ENCODE data around the gene FAM151A. TPM values are rescaled to one million over a fixed set of nuclear protein-coding genes. Genes with fewer than 3 reads are reported as not detected.

FAM151A gene
- polyA plus RNA-seq, 3 donors from 2014 or later: not detected

DNA sequence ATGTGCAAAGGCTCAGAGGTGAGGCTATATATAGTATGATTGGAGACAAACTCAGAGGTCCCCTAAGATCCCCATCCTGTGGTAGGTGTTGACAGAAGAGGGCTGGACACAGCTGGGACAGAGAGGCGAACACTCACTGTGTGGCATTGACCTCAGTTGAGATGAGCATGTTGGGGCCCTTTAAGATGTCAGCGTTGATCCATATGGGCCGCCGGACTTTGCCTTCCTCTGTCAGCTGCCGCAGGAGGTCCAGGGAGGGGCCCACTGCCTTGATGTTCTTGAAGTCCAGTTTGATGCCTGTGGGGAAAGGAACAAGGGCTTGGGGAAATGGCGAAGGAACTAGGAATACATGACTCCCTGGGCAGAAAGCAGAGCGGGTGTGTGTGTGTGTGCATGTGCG lies 8.8 kb downstream of the FAM151A start:
- no peak for DNase-seq
- Mint-ChIP-seq H3K36me3 (no peaks in the 10 kb centered on the region), H3K4me1 (no peaks in the 10 kb centered on the region), H3K27ac (no peak overlapping the region), H3K27me3 (ENCODE audit: low read depth in 3 of 3) (peaks cover 0 to 8% (median 4%) of the 10 kb centered on the region in 3 donors), H3K4me3 (no peak overlapping the region), H3K9me3 (no peaks in the 10 kb centered on the region)

GRCh38 chr1:54614024-54614423 lies 9.3 kb downstream of the FAM151A start:
- Mint-ChIP-seq H3K36me3 (no peaks in the 10 kb centered on the region), H3K4me1 (no peaks in the 10 kb centered on the region), H3K9me3 (no peaks in the 10 kb centered on the region), H3K4me3 (no peak overlapping the region), H3K27me3 (ENCODE audit: low read depth in 3 of 3) (peaks cover 0 to 8% (median 4%) of the 10 kb centered on the region in 3 donors), H3K27ac (no peak overlapping the region)
- DNase-seq: no peak

DNA sequence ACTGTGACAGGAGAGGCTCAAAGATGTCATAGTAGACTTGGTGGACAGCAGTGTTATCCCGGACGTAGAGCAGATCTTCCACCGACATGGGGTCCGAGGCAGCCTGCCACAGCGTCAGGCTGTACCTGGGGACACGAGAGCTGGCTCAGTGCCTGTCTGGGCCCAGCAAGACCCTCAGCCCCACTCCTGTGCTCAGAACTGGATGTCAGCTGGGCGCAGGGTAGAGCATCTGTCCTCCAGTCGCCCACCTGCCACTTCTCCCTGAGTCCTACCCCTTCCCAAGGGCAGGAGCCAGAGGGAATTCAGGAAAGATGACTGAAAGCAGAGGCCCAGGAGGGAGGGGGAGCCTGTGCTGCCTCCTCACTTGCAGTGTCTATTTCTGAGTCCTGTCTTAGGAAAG lies 11.7 kb downstream of the FAM151A start:
- H3K27ac Mint-ChIP-seq: no peak overlapping the region
- no peaks in the 10 kb centered on the region for H3K4me1 Mint-ChIP-seq
- H3K36me3 Mint-ChIP-seq: no peaks in the 10 kb centered on the region
- no peaks in the 10 kb centered on the region for H3K9me3 Mint-ChIP-seq
- no peak overlapping the region for H3K4me3 Mint-ChIP-seq
- no peak for DNase-seq
- H3K27me3 Mint-ChIP-seq (ENCODE audit: low read depth in 3 of 3): peaks cover 0 to 5% (median 2%) of the 10 kb centered on the region in 3 donors

GRCh38 chr1:54610601-54611580 lies 12.4 kb downstream of the FAM151A start:
- H3K27me3 Mint-ChIP-seq (ENCODE audit: low read depth in 3 of 3): peaks cover 0 to 5% (median 2%) of the 10 kb centered on the region in 3 donors
- no peaks in the 10 kb centered on the region for H3K36me3 Mint-ChIP-seq
- H3K9me3 Mint-ChIP-seq: no peaks in the 10 kb centered on the region
- no peaks in the 10 kb centered on the region for H3K4me1 Mint-ChIP-seq
- DNase-seq: no peak
- no peak overlapping the region for H3K4me3 Mint-ChIP-seq
- no peak overlapping the region for H3K27ac Mint-ChIP-seq

GRCh38 chr1:54610048-54610447 lies 13.3 kb downstream of the FAM151A start:
- Mint-ChIP-seq H3K27ac (no peak overlapping the region), H3K4me3 (no peak overlapping the region), H3K36me3 (no peaks in the 10 kb centered on the region), H3K27me3 (ENCODE audit: low read depth in 3 of 3) (peaks cover 0 to 5% (median 2%) of the 10 kb centered on the region in 3 donors), H3K4me1 (peaks cover 0 to 2% of the 10 kb centered on the region in 2 donors), H3K9me3 (no peaks in the 10 kb centered on the region)
- no peak for DNase-seq

DNA sequence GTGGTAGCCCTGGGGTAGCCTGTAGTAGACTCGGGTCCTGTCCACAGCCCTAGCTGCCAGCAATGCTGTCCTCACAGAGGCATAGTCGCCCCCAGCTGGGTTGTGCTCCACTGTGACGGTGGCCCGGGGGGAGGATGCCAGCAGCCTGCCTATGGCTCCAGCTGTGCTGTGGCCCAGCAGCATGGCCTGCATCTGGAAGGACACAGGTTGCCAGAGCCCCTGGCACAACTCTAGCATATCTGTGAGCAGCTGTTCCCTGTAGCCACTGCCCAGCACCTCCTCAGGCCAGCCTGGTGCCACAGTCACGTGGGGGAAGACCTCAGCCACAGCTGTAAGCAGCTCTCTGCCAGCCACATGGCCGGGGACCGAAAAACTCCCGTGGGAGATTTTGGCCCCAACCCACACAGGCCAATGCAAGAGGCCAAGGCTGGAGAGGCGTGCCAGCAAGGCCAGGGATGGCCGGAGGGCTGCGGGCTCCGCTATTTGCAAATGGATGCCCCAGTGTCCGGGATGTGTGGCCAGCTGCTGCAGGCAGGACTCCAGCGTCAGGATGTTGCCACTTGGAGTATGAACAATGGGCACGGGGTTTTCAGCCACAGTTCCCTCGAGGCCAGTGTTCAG lies 13.9 kb downstream of the FAM151A start:
- no peaks in the 10 kb centered on the region for H3K9me3 Mint-ChIP-seq

GRCh38 chr1:54608566-54609230 lies 14.6 kb downstream of the FAM151A start:
- no peaks in the 10 kb centered on the region for H3K9me3 Mint-ChIP-seq
- no peaks in the 10 kb centered on the region for H3K36me3 Mint-ChIP-seq
- H3K27ac Mint-ChIP-seq: no peak overlapping the region
- H3K27me3 Mint-ChIP-seq (ENCODE audit: low read depth in 3 of 3): peaks cover 1 to 5% (median 2%) of the 10 kb centered on the region in 3 donors
- no peak for DNase-seq
- H3K4me1 Mint-ChIP-seq: peaks cover 9 to 10% of the 10 kb centered on the region in 2 donors
- no peak overlapping the region for H3K4me3 Mint-ChIP-seq

More for the DNA sequence above, 13.9 kb downstream of the FAM151A start:
- Mint-ChIP-seq H3K36me3 (no peaks in the 10 kb centered on the region), H3K27me3 (ENCODE audit: low read depth in 3 of 3) (peaks cover 1 to 5% (median 2%) of the 10 kb centered on the region in 3 donors), H3K4me1 (peaks cover 6 to 8% of the 10 kb centered on the region in 2 donors), H3K27ac (no peak overlapping the region), H3K4me3 (no peak overlapping the region)
- DNase-seq: no peak

DNA sequence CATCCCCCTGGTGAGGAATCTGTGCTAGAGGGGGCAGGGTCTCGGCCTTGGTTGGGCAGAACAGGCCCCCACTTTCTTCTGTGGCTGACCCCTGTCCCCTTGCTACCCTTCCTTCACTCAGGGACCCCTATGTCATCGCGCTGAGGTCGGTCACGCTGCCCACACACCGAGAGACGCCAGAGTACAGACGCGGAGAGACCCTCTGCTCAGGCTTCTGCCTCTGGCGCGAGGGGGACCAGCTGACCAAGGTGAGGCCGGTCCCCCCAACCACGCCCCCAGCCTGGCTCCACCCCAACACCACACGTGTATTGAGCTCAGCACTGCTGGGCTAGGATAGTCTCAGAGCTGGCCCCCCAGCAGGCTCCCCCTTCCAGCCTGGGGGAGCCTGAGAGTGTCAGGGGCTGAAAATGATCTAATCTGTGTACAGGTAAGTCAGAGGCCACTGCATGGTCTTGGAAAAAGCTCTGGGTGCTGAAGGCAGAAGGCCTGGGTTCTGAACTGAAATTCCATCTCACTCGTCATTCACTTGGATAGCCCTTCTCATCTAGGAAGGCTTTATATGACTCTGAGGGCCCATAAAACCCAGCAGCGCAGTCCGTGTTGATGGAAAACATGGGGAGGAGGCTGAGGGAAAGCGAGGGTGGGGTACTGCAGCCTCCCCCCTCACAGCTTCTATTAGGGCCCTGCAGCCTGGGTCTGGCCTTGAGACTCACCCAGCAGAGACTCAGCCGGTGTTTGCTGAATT lies 15.3 kb downstream of the FAM151A start:
- Mint-ChIP-seq H3K9me3 (no peaks in the 10 kb centered on the region), H3K36me3 (no peaks in the 10 kb centered on the region), H3K27ac (no peak overlapping the region), H3K4me1 (peaks cover 9 to 10% of the 10 kb centered on the region in 2 donors), H3K4me3 (no peak overlapping the region), H3K27me3 (ENCODE audit: low read depth in 3 of 3) (peaks cover 1 to 5% (median 2%) of the 10 kb centered on the region in 3 donors)
- DNase-seq: no peak

- no peak overlapping the region for H3K4me3 Mint-ChIP-seq
- no peaks in the 10 kb centered on the region for H3K9me3 Mint-ChIP-seq
- peaks cover 9 to 10% of the 10 kb centered on the region in 2 donors for H3K4me1 Mint-ChIP-seq
- no peak for DNase-seq
- no peaks in the 10 kb centered on the region for H3K36me3 Mint-ChIP-seq
- H3K27me3 Mint-ChIP-seq (ENCODE audit: low read depth in 3 of 3): peaks cover 1 to 5% (median 2%) of the 10 kb centered on the region in 3 donors
- H3K27ac Mint-ChIP-seq: no peak overlapping the region
These were observed 16.4 kb downstream of the FAM151A start for GRCh38 chr1:54606990-54607325.

DNA sequence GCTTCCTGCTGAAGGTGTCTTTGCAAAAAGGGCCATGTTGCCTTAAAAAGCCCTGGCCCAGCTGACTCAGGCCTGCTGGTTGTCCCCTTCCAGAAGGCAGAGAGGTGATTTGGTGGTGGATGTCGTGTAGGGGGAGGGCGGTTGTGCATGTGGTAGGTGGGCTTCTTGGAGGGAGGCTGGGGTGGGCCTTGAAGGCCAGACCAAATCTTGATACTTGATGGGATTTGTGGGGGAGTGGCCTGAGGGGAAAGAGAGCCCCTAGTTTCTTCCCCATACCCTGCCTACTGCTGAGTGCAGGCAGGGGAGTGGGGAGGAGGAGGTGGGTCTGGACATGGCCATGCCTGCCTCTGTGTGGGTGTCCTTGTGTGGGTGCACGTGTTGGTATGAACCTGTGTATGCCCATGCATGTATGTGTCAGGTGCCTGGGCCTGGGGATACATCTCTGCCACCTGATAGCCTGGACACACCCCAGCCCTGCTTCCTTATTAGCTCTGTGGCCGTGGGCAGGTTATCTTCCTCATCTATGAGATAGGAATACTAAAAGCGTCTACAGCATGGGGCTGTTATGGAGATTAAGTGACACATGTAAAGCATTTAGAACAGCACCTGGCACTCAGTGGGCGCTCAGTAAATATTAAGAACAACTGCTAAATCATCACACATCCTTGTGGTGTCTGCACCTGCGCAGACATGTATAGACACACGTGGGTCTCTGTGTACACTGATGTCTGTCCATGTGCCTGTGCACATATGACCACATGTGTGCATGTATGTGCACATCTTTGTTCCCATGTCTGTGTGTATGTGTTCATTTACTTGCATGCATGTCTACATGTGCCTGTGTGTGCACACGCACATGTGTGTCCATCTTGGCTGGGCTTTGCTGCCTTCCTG lies 17.0 kb downstream of the FAM151A start:
- Mint-ChIP-seq H3K36me3 (no peaks in the 10 kb centered on the region), H3K9me3 (no peaks in the 10 kb centered on the region), H3K4me1 (peaks cover 9 to 10% of the 10 kb centered on the region in 2 donors), H3K27me3 (ENCODE audit: low read depth in 3 of 3) (peaks cover 2 to 5% (median 3%) of the 10 kb centered on the region in 3 donors), H3K27ac (no peak overlapping the region), H3K4me3 (no peak overlapping the region)
- no peak for DNase-seq

GRCh38 chr1:54604572-54605370 lies 18.6 kb downstream of the FAM151A start:
- Mint-ChIP-seq H3K4me3 (no peak overlapping the region), H3K27ac (peak overlapping the region in 1 of 6 donors; percentile 46), H3K4me1 (peaks cover 9 to 10% of the 10 kb centered on the region in 2 donors), H3K9me3 (no peaks in the 10 kb centered on the region), H3K36me3 (no peaks in the 10 kb centered on the region), H3K27me3 (ENCODE audit: low read depth in 3 of 3) (peaks cover 0 to 3% (median 0%) of the 10 kb centered on the region in 3 donors)
- DNase-seq: peak in 2 of 3 donors; percentile 2 to 5

DNA sequence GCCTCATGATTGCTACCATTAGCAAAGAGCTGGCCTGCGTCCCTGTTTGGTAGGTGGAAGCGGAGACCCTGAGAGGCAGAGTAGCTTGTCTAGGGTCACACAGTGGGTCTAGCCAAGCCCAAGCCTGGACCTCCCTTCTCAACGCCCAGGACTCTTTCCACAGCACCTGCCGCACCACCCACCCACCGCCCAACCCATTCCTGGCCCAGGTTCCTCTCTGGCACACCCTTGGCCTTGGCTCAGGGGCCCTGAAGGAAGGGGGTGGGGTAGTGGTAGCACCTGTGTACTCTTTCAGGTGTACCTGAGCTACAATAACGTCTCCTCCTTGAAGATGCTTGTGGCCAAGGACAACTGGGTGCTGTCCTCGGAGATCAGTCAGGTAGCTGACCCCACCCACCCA lies 19.3 kb downstream of the FAM151A start:
- no peak for DNase-seq
- H3K4me3 Mint-ChIP-seq: no peak overlapping the region
- H3K4me1 Mint-ChIP-seq: peaks cover 9 to 10% of the 10 kb centered on the region in 2 donors
- H3K27me3 Mint-ChIP-seq (ENCODE audit: low read depth in 3 of 3): peaks cover 0 to 3% (median 0%) of the 10 kb centered on the region in 3 donors
- H3K9me3 Mint-ChIP-seq: no peaks in the 10 kb centered on the region
- no peaks in the 10 kb centered on the region for H3K36me3 Mint-ChIP-seq
- H3K27ac Mint-ChIP-seq: peak overlapping the region in 1 of 6 donors; percentile 58

Data from immature natural killer cell (primary cell).